ENCODE measurements around the gene CEP112.

Gene CEP112

DNA sequence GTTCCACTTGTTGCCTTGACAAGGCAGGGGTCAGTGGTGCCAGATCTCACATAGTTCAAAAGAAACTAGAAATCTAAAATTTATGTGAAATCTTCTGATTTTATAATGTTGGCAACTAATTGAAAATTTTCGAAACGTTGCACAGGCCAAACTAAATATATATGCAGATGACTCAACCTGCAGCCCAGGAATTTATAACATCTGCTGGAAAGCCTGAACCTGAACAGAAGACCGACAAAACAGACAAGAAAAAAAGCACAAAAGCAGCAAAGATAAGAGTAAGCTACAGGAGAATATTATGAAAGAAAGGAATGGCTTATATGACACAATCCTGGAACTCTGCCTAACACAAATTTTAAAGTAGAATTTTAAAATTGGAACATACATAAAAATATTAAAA lies 207.6 kb downstream of the CEP112 start:
- no peak overlapping the region for H3K4me3 ChIP-seq (ENCODE audit: low read depth, low read length)
- in situ Hi-C loops (cut with HindIII; ENCODE audit: low sequenced_read_pairs) = no loop called here
- DNase-seq (ENCODE audit: low read depth, low spot score) = peak; percentile 33
- TF ChIP-seq CTCF (IDR thresholded peaks at IDR 0.05; ENCODE audit: low read depth, low read length) = no peak

DNA sequence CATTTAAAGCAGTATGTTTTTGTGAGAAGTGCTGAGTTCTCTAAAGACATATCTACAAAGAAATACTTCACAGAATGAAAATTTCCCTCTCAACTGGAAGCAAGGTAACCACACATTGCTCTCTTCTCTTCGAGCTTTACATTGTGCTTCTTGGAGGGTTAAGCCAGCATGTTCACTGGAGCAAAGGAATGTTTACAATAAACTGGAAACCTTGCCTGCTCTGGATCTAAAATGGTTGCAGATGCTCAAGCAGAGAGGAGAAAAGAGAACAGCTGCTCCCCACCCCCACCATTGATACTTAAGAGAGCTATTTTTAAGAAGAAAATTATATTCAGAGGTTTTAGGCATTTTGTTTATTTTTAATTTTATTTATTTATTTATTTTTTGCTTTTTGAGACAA lies 213.1 kb downstream of the CEP112 start:
- in situ Hi-C loops (cut with HindIII; ENCODE audit: low sequenced_read_pairs) = no loop called here

DNA sequence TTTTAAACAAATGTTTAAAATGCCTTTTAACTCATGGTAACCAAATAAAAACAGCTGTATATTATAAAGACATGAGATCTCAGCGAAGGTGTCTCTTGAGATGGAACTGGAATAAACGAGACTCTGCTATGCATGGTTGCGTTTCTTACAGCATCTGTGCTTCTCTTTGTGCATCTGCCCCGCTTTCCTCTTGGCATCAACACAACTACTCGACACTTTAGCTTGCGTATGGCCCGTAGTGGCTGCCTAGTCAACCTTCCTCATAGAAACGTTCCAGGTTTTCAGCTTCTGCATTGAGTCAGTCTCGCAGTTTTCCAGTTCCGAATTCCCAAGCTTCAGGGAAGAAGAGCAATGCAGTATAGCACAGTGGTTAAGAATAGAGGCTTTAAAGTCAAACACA lies 214.9 kb downstream of the CEP112 start:
- in situ Hi-C loops (cut with HindIII; ENCODE audit: low sequenced_read_pairs) = no loop called here
- no peak for DNase-seq (ENCODE audit: low read depth, low spot score)
- TF ChIP-seq CTCF (IDR thresholded peaks at IDR 0.05; ENCODE audit: low read depth, low read length) = no peak

More for the DNA sequence above, 213.1 kb downstream of the CEP112 start:
- TF ChIP-seq CTCF (IDR thresholded peaks at IDR 0.05; ENCODE audit: low read depth, low read length) = no peak
- DNase-seq (ENCODE audit: low read depth, low spot score) = no peak
- no peak overlapping the region for H3K4me3 ChIP-seq (ENCODE audit: low read depth, low read length)

DNA sequence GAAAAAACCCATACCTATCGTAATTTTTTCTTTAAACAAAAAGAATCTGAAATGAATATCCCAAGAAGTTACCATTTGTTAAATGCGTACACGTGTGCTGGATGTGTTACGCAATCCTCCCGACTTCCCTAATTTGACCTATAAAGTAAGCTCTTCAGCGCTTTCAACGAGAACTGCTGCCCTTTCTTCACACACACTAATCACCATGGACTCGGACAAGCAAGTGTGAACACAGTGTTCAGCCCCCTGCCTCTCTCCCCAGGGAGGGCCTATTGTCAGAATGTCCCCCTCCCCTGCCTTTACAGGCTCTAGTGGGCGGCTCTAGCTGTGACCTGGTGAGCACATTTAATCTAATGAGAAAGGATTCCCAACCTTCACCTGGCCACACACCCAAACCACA lies 216.1 kb downstream of the CEP112 start:
- TF ChIP-seq CTCF (IDR thresholded peaks at IDR 0.05; ENCODE audit: low read depth, low read length) = no peak
- no peak for DNase-seq (ENCODE audit: low read depth, low spot score)
- in situ Hi-C loops (cut with HindIII; ENCODE audit: low sequenced_read_pairs) = no loop called here
- no peak overlapping the region for H3K4me3 ChIP-seq (ENCODE audit: low read depth, low read length)

More for the DNA sequence above, 214.9 kb downstream of the CEP112 start:
- no peak overlapping the region for H3K4me3 ChIP-seq (ENCODE audit: low read depth, low read length)

DNA sequence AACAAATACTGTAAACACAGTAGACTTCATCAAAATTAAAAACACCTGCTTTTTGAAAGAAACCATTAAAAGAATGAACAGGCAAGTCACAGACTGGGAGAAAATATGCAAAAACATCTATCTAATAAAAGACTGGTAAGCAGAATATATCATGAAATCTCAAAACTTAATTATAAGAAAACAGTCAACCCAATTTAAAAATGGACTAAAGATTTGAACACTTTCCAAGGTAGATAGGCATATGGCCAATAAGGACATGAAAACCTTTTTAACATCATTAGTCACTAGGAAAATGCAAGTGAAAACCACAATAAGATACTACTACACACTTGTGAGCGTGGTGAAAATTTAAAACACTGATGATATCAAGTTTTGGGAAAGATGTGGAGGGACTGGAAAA lies 218.7 kb downstream of the CEP112 start:
- no peak for TF ChIP-seq CTCF (IDR thresholded peaks at IDR 0.05; ENCODE audit: low read depth, low read length)
- DNase-seq (ENCODE audit: low read depth, low spot score) = no peak
- in situ Hi-C loops (cut with HindIII; ENCODE audit: low sequenced_read_pairs) = no loop called here
- no peak overlapping the region for H3K4me3 ChIP-seq (ENCODE audit: low read depth, low read length)

DNA sequence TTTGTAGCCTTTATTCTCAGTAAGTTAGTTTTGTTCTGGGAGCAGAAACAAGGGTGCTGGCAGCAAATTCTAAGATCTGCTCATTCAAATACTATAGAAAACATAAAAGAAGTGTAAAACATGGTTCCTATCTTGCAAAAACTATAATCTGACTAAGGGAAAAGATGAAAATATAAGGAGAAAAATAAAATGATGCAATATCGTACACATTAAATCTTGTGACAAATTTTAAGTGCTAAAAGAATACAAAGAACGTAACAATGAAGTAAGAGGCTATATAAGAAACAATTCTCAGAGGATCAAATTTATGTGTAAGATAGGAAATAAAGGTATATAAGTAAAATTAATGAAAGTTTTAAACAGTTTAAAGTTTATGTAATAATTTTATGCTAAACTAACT lies 224.6 kb downstream of the CEP112 start:
- no peak for TF ChIP-seq CTCF (IDR thresholded peaks at IDR 0.05; ENCODE audit: low read depth, low read length)
- DNase-seq (ENCODE audit: low read depth, low spot score) = no peak
- no peak overlapping the region for H3K4me3 ChIP-seq (ENCODE audit: low read depth, low read length)
- in situ Hi-C loops (cut with HindIII; ENCODE audit: low sequenced_read_pairs) = no loop called here
